ENCODE measurements around the gene RNF144A.

DNA sequence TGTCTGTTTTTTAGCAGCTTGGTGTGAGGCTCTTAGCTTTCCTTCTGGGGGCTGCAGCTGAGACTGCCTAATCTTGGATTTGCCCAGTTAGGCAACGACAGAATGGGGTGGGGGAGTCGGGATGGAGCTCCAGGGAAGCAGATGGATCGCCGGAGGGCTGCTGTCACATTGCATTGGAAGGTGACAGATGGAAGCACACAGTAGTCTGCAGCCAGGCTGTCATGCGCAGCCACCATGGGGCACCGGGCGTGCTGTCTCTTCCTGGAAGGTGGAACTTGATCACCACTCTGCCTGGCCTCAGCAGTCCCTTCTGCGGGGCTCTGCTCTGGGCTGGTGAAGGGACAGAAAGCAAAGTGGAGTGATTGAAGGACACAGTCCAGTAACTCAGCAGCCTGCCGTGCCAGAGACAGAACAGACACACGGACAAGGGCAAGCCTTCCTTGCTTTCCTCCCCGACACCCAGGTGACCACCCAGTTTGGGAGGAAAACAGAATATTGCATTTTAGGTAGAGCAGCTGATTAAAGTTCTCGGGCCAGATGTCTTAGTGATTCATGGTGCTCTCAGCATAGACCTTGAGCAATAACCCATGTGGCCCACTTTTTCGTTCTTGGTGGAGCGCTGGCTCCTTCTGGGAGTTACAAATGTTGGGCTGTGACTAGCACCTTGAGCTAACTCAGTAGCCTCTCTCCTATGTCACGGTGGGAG lies 40.9 kb downstream of the RNF144A start:
- TF ChIP-seq, protein P1, sequence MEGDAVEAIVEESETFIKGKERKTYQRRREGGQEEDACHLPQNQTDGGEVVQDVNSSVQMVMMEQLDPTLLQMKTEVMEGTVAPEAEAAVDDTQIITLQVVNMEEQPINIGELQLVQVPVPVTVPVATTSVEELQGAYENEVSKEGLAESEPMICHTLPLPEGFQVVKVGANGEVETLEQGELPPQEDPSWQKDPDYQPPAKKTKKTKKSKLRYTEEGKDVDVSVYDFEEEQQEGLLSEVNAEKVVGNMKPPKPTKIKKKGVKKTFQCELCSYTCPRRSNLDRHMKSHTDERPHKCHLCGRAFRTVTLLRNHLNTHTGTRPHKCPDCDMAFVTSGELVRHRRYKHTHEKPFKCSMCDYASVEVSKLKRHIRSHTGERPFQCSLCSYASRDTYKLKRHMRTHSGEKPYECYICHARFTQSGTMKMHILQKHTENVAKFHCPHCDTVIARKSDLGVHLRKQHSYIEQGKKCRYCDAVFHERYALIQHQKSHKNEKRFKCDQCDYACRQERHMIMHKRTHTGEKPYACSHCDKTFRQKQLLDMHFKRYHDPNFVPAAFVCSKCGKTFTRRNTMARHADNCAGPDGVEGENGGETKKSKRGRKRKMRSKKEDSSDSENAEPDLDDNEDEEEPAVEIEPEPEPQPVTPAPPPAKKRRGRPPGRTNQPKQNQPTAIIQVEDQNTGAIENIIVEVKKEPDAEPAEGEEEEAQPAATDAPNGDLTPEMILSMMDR (IDR thresholded peaks at IDR 0.05), result no peak
- TF ChIP-seq POLR2AphosphoS5 (IDR thresholded peaks at IDR 0.05; ENCODE audit: low read depth, low read length) (no peak), RFX5 (IDR thresholded peaks at IDR 0.05; ENCODE audit: low read length) (no peak), GATA2 (CRISPR knock-in tag; IDR thresholded peaks at IDR 0.05) (no peak), FOSL2 (IDR thresholded peaks at IDR 0.05; ENCODE audit: borderline replicate concordance, low read depth) (no peak), TAF1 (IDR thresholded peaks at IDR 0.05; ENCODE audit: borderline replicate concordance, low read depth, low read length) (no peak), NRF1 (IDR thresholded peaks at IDR 0.05; ENCODE audit: low read depth, low read length) (no peak), YY1 (IDR thresholded peaks at IDR 0.05; ENCODE audit: low read depth) (no peak), TCF12 (IDR thresholded peaks at IDR 0.05) (no peak), FOXM1 (IDR thresholded peaks at IDR 0.05; ENCODE audit: low read depth) (no peak), NFIC (IDR thresholded peaks at IDR 0.05; ENCODE audit: borderline replicate concordance) (no peak), SMC3 (IDR thresholded peaks at IDR 0.05; ENCODE audit: low read depth, low read length) (no peak)
- TF ChIP-seq, protein P2, sequence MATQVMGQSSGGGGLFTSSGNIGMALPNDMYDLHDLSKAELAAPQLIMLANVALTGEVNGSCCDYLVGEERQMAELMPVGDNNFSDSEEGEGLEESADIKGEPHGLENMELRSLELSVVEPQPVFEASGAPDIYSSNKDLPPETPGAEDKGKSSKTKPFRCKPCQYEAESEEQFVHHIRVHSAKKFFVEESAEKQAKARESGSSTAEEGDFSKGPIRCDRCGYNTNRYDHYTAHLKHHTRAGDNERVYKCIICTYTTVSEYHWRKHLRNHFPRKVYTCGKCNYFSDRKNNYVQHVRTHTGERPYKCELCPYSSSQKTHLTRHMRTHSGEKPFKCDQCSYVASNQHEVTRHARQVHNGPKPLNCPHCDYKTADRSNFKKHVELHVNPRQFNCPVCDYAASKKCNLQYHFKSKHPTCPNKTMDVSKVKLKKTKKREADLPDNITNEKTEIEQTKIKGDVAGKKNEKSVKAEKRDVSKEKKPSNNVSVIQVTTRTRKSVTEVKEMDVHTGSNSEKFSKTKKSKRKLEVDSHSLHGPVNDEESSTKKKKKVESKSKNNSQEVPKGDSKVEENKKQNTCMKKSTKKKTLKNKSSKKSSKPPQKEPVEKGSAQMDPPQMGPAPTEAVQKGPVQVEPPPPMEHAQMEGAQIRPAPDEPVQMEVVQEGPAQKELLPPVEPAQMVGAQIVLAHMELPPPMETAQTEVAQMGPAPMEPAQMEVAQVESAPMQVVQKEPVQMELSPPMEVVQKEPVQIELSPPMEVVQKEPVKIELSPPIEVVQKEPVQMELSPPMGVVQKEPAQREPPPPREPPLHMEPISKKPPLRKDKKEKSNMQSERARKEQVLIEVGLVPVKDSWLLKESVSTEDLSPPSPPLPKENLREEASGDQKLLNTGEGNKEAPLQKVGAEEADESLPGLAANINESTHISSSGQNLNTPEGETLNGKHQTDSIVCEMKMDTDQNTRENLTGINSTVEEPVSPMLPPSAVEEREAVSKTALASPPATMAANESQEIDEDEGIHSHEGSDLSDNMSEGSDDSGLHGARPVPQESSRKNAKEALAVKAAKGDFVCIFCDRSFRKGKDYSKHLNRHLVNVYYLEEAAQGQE (IDR thresholded peaks at IDR 0.05; ENCODE audit: low read depth, low read length), result no peak
- TF ChIP-seq, protein P3, sequence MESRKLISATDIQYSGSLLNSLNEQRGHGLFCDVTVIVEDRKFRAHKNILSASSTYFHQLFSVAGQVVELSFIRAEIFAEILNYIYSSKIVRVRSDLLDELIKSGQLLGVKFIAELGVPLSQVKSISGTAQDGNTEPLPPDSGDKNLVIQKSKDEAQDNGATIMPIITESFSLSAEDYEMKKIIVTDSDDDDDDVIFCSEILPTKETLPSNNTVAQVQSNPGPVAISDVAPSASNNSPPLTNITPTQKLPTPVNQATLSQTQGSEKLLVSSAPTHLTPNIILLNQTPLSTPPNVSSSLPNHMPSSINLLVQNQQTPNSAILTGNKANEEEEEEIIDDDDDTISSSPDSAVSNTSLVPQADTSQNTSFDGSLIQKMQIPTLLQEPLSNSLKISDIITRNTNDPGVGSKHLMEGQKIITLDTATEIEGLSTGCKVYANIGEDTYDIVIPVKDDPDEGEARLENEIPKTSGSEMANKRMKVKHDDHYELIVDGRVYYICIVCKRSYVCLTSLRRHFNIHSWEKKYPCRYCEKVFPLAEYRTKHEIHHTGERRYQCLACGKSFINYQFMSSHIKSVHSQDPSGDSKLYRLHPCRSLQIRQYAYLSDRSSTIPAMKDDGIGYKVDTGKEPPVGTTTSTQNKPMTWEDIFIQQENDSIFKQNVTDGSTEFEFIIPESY (IDR thresholded peaks at IDR 0.05; ENCODE audit: borderline replicate concordance, low read depth), result no peak
